ENCODE measurements around the gene TMEM62.
A peak's percentile ranks its signal among the peaks of the same experiment; 100 is the strongest.

TMEM62 gene

GRCh38 chr15:43128980-43129335 lies 4.4 kb upstream of the TMEM62 start:
- WGBS (ENCODE audit: insufficient coverage): no CpG with 5 or more reads among the region's 4 CpGs
- CTCF ChIA-PET: no interaction called here

GRCh38 chr15:43132830-43133429 lies 456 bp upstream of the TMEM62 start:
- Histone ChIP-seq H3K4me3 (ENCODE audit: control insufficient read depth in 1 of 7, extremely low read depth in 1 of 7, insufficient read depth in 4 of 7, low read depth in 2 of 7, low read length in 6 of 7) (peak overlapping the region; percentile 81 to 97 (median 87)), H3K4me1 (ENCODE audit: control extremely low read depth in 1 of 4, control insufficient read depth in 4 of 4, insufficient read depth in 4 of 4, low read length in 3 of 4) (peaks cover 3 to 21% (median 15%) of the 10 kb centered on the region in 4 experiments), H3K36me3 (ENCODE audit: control insufficient read depth in 4 of 4, insufficient read depth in 4 of 4, low read length in 3 of 4) (peaks cover 7 to 21% (median 13%) of the 10 kb centered on the region in 4 experiments), H3K27me3 (replicated peaks in 2 of 5; ENCODE audit: control insufficient read depth in 4 of 5, insufficient read depth in 5 of 5, low read length in 4 of 5) (no peaks in the 10 kb centered on the region), H3K27ac (ENCODE audit: insufficient read depth in 1 of 2, low read depth in 1 of 2, low read length in 2 of 2, poor library complexity in 1 of 2, severe bottlenecking in 2 of 2) (peak overlapping the region; percentile 17 to 83), H3K9me3 (ENCODE audit: control extremely low read depth in 1 of 5, control insufficient read depth in 4 of 5, insufficient read depth in 2 of 5, low read depth in 1 of 5, low read length in 4 of 5) (peaks cover 0 to 2% (median 0%) of the 10 kb centered on the region in 5 experiments)
- DNase-seq: no peak
- CTCF ChIA-PET: no interaction called here
- 25% methylated on average over 16 of the region's 20 CpGs for WGBS (ENCODE audit: insufficient coverage)
- POLR2A ChIA-PET: interaction anchor here (0.7 kb wide), 1 partner anchor 1885 kb away, joined by 3 read pairs; no protein-coding TSS in a partner anchor

More at GRCh38 chr15:43128980-43129335, 4.4 kb upstream of the TMEM62 start:
- Histone ChIP-seq H3K27ac (ENCODE audit: insufficient read depth in 1 of 2, low read depth in 1 of 2, low read length in 2 of 2, poor library complexity in 1 of 2, severe bottlenecking in 2 of 2) (no peak overlapping the region), H3K4me1 (ENCODE audit: control extremely low read depth in 1 of 4, control insufficient read depth in 4 of 4, insufficient read depth in 4 of 4, low read length in 3 of 4) (peaks cover 0 to 14% (median 7%) of the 10 kb centered on the region in 4 experiments), H3K27me3 (replicated peaks in 2 of 5; ENCODE audit: control insufficient read depth in 4 of 5, insufficient read depth in 5 of 5, low read length in 4 of 5) (no peaks in the 10 kb centered on the region), H3K9me3 (ENCODE audit: control extremely low read depth in 1 of 5, control insufficient read depth in 4 of 5, insufficient read depth in 2 of 5, low read depth in 1 of 5, low read length in 4 of 5) (peaks cover 0 to 2% (median 0%) of the 10 kb centered on the region in 5 experiments), H3K4me3 (ENCODE audit: control insufficient read depth in 1 of 7, extremely low read depth in 1 of 7, insufficient read depth in 4 of 7, low read depth in 2 of 7, low read length in 6 of 7) (no peak overlapping the region), H3K36me3 (ENCODE audit: control insufficient read depth in 4 of 4, insufficient read depth in 4 of 4, low read length in 3 of 4) (no peaks in the 10 kb centered on the region)
- POLR2A ChIA-PET: no interaction called here
- no peak for DNase-seq

DNA sequence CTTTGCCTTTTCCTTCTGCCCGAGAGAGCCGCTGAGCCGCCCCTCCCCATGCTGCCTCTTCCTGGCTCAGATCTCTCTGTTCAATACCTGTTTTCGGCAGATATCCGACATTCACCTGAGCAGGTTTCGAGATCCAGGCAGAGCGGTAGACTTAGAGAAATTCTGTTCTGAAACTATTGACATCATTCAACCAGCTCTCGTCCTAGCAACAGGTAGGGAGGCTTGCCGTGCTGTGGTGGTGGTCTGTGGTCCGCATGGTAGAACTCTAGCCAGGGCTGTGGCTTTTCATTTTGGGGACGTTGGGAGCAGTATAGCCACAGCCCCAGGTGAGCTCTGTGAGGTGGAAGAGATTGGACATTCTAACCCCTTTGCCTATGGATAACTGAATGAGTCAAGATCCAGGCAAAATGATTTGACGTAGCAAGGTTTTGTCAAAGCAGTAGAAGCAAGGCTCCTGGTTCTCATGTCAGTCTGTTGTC lies 810 bp downstream of the TMEM62 start:
- 3% methylated on average over 10 of the region's 12 CpGs for WGBS (ENCODE audit: insufficient coverage)
- Histone ChIP-seq H3K27ac (ENCODE audit: insufficient read depth in 1 of 2, low read depth in 1 of 2, low read length in 2 of 2, poor library complexity in 1 of 2, severe bottlenecking in 2 of 2) (peak overlapping the region; percentile 36 to 83), H3K4me3 (ENCODE audit: control insufficient read depth in 1 of 7, extremely low read depth in 1 of 7, insufficient read depth in 4 of 7, low read depth in 2 of 7, low read length in 6 of 7) (peak overlapping the region; percentile 81 to 97 (median 87)), H3K9me3 (ENCODE audit: control extremely low read depth in 1 of 5, control insufficient read depth in 4 of 5, insufficient read depth in 2 of 5, low read depth in 1 of 5, low read length in 4 of 5) (peaks cover 0 to 2% (median 0%) of the 10 kb centered on the region in 5 experiments), H3K4me1 (ENCODE audit: control extremely low read depth in 1 of 4, control insufficient read depth in 4 of 4, insufficient read depth in 4 of 4, low read length in 3 of 4) (peaks cover 3 to 20% (median 15%) of the 10 kb centered on the region in 4 experiments), H3K36me3 (ENCODE audit: control insufficient read depth in 4 of 4, insufficient read depth in 4 of 4, low read length in 3 of 4) (peaks cover 9 to 30% (median 21%) of the 10 kb centered on the region in 4 experiments), H3K27me3 (replicated peaks in 2 of 5; ENCODE audit: control insufficient read depth in 4 of 5, insufficient read depth in 5 of 5, low read length in 4 of 5) (no peaks in the 10 kb centered on the region)
- POLR2A ChIA-PET: interaction anchor here (0.6 to 1.0 kb wide), 2 partner anchors 30 to 50 kb away, joined by 3 read pairs; no protein-coding TSS in a partner anchor
- DNase-seq: peak in 2 of 3 donors; percentile 37 to 44
- CTCF ChIA-PET: no interaction called here

DNA sequence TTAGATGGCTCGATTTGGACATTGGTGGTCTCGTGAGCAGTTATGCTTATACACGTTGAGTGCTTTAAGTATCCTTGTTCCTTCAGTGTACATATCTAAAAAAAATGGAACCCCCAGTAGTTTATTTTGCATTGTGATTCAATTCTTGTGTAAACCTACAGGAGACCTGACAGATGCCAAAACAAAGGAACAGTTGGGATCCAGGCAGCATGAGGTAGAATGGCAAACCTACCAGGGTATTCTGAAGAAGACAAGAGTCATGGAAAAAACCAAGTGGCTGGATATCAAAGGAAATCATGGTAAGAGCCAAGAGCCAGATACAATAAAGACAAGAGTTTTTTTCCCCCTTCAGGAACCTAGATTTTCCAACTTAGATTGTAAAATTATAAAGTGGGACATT lies 2.0 kb downstream of the TMEM62 start:
- Histone ChIP-seq H3K4me3 (ENCODE audit: control insufficient read depth in 1 of 7, extremely low read depth in 1 of 7, insufficient read depth in 4 of 7, low read depth in 2 of 7, low read length in 6 of 7) (no peak overlapping the region), H3K9me3 (ENCODE audit: control extremely low read depth in 1 of 5, control insufficient read depth in 4 of 5, insufficient read depth in 2 of 5, low read depth in 1 of 5, low read length in 4 of 5) (no peaks in the 10 kb centered on the region), H3K27ac (ENCODE audit: insufficient read depth in 1 of 2, low read depth in 1 of 2, low read length in 2 of 2, poor library complexity in 1 of 2, severe bottlenecking in 2 of 2) (no peak overlapping the region), H3K36me3 (ENCODE audit: control insufficient read depth in 4 of 4, insufficient read depth in 4 of 4, low read length in 3 of 4) (peaks cover 9 to 41% (median 28%) of the 10 kb centered on the region in 4 experiments), H3K27me3 (replicated peaks in 2 of 5; ENCODE audit: control insufficient read depth in 4 of 5, insufficient read depth in 5 of 5, low read length in 4 of 5) (no peaks in the 10 kb centered on the region), H3K4me1 (ENCODE audit: control extremely low read depth in 1 of 4, control insufficient read depth in 4 of 4, insufficient read depth in 4 of 4, low read length in 3 of 4) (peaks cover 3 to 20% (median 15%) of the 10 kb centered on the region in 4 experiments)
- no peak for DNase-seq
- WGBS (ENCODE audit: insufficient coverage): 100% methylated on average over 1 of the region's 3 CpGs
- ChIA-PET POLR2A (no interaction called here), CTCF (no interaction called here)

- no peak for DNase-seq
- ChIA-PET POLR2A (no interaction called here), CTCF (no interaction called here)
- no peak overlapping the region for H3K27ac ChIP-seq (ENCODE audit: insufficient read depth in 1 of 2, low read depth in 1 of 2, low read length in 2 of 2, poor library complexity in 1 of 2, severe bottlenecking in 2 of 2)
- peaks cover 12 to 46% (median 23%) of the 10 kb centered on the region in 4 experiments for H3K36me3 ChIP-seq (ENCODE audit: control insufficient read depth in 4 of 4, insufficient read depth in 4 of 4, low read length in 3 of 4)
- WGBS (ENCODE audit: insufficient coverage): 100% methylated on average over 1 of the region's 4 CpGs
- H3K4me3 ChIP-seq (ENCODE audit: control insufficient read depth in 1 of 7, extremely low read depth in 1 of 7, insufficient read depth in 4 of 7, low read depth in 2 of 7, low read length in 6 of 7): no peak overlapping the region
- H3K9me3 ChIP-seq (ENCODE audit: control extremely low read depth in 1 of 5, control insufficient read depth in 4 of 5, insufficient read depth in 2 of 5, low read depth in 1 of 5, low read length in 4 of 5): peaks cover 0 to 9% (median 3%) of the 10 kb centered on the region in 5 experiments
- peaks cover 0 to 6% (median 2%) of the 10 kb centered on the region in 4 experiments for H3K4me1 ChIP-seq (ENCODE audit: control extremely low read depth in 1 of 4, control insufficient read depth in 4 of 4, insufficient read depth in 4 of 4, low read length in 3 of 4)
- no peaks in the 10 kb centered on the region for H3K27me3 ChIP-seq (replicated peaks in 2 of 5; ENCODE audit: control insufficient read depth in 4 of 5, insufficient read depth in 5 of 5, low read length in 4 of 5)
Measured at GRCh38 chr15:43143203-43143941, 10.0 kb downstream of the TMEM62 start.

DNA sequence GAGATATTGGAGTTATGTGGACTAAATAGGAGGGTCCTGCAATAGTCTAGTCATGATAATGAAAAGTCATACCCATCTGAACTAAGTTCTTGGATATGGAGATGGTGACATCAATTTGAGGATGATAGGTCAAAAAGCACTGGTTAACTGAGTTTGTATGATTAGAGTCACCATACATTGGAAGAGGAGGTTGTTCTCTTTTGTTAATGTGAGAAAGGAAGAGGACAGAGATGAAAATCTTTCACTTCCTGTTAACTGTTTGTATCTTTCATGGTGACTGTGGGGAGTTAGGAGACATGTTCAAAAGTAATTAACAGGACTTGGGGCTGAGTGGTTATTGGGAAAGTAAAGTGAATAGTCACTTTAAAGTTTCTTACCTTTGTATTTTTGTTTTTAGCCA lies 11.1 kb downstream of the TMEM62 start:
- ChIA-PET CTCF (no interaction called here), POLR2A (no interaction called here)
- no peak overlapping the region for H3K4me3 ChIP-seq (ENCODE audit: control insufficient read depth in 1 of 7, extremely low read depth in 1 of 7, insufficient read depth in 4 of 7, low read depth in 2 of 7, low read length in 6 of 7)
- peaks cover 0 to 6% (median 2%) of the 10 kb centered on the region in 4 experiments for H3K4me1 ChIP-seq (ENCODE audit: control extremely low read depth in 1 of 4, control insufficient read depth in 4 of 4, insufficient read depth in 4 of 4, low read length in 3 of 4)
- H3K36me3 ChIP-seq (ENCODE audit: control insufficient read depth in 4 of 4, insufficient read depth in 4 of 4, low read length in 3 of 4): peaks cover 15 to 45% (median 24%) of the 10 kb centered on the region in 4 experiments
- DNase-seq: peak in 1 of 3 donors; percentile 6
- H3K27me3 ChIP-seq (replicated peaks in 2 of 5; ENCODE audit: control insufficient read depth in 4 of 5, insufficient read depth in 5 of 5, low read length in 4 of 5): no peaks in the 10 kb centered on the region
- peaks cover 0 to 9% (median 3%) of the 10 kb centered on the region in 5 experiments for H3K9me3 ChIP-seq (ENCODE audit: control extremely low read depth in 1 of 5, control insufficient read depth in 4 of 5, insufficient read depth in 2 of 5, low read depth in 1 of 5, low read length in 4 of 5)
- no peak overlapping the region for H3K27ac ChIP-seq (ENCODE audit: insufficient read depth in 1 of 2, low read depth in 1 of 2, low read length in 2 of 2, poor library complexity in 1 of 2, severe bottlenecking in 2 of 2)

DNA sequence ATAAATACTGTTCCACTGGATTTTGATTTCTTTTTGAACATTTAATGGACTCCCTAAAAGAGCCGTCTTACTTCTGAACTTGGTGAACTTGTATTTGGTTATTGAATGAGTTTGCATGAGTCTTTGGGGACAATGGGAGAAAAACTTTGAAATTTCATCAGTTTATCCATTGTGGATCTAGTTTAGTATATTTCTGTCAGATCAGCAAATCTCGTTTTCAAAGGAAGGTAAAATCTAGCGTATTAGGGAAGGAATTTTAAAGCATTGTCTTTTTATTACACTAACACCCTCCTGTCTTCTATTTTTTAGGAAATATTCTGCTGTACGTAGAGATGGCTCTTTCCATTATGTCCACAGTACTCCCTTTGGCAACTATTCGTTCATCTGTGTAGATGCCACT lies 12.8 kb downstream of the TMEM62 start:
- DNase-seq: no peak
- no peaks in the 10 kb centered on the region for H3K27me3 ChIP-seq (replicated peaks in 2 of 5; ENCODE audit: control insufficient read depth in 4 of 5, insufficient read depth in 5 of 5, low read length in 4 of 5)
- H3K4me1 ChIP-seq (ENCODE audit: control extremely low read depth in 1 of 4, control insufficient read depth in 4 of 4, insufficient read depth in 4 of 4, low read length in 3 of 4): peaks cover 0 to 6% (median 2%) of the 10 kb centered on the region in 4 experiments
- H3K4me3 ChIP-seq (ENCODE audit: control insufficient read depth in 1 of 7, extremely low read depth in 1 of 7, insufficient read depth in 4 of 7, low read depth in 2 of 7, low read length in 6 of 7): no peak overlapping the region
- CTCF ChIA-PET: interaction anchor here (1.2 kb wide), 1 partner anchor 14 kb away, joined by 3 read pairs; no protein-coding TSS in a partner anchor
- H3K9me3 ChIP-seq (ENCODE audit: control extremely low read depth in 1 of 5, control insufficient read depth in 4 of 5, insufficient read depth in 2 of 5, low read depth in 1 of 5, low read length in 4 of 5): peaks cover 0 to 4% (median 0%) of the 10 kb centered on the region in 5 experiments
- WGBS (ENCODE audit: insufficient coverage): 100% methylated on average over 1 of the region's 5 CpGs
- H3K27ac ChIP-seq (ENCODE audit: insufficient read depth in 1 of 2, low read depth in 1 of 2, low read length in 2 of 2, poor library complexity in 1 of 2, severe bottlenecking in 2 of 2): no peak overlapping the region
- H3K36me3 ChIP-seq (ENCODE audit: control insufficient read depth in 4 of 4, insufficient read depth in 4 of 4, low read length in 3 of 4): peaks cover 8 to 40% (median 20%) of the 10 kb centered on the region in 4 experiments
- POLR2A ChIA-PET: no interaction called here

All from common myeloid progenitor, CD34-positive (primary cell).